HL-60/S4 treated with retinoic acid at 250 ng/mL for 4 days and 3 days (cell line): ENCODE results near the gene METRNL.
"Not testable (repeated sequence)": the region's sequence is repeated elsewhere in the genome, so short reads cannot be mapped to it uniquely, and the experiment has no call there.

Experiments
- in situ Hi-C: fragments of 300-500 bp; cut with MboI; formaldehyde crosslinking; loops from 2 replicates; pipeline ENCODE4 v1.7.0; 2022; ENCODE audit warnings: low sequenced_read_pairs

Gene METRNL

DNA sequence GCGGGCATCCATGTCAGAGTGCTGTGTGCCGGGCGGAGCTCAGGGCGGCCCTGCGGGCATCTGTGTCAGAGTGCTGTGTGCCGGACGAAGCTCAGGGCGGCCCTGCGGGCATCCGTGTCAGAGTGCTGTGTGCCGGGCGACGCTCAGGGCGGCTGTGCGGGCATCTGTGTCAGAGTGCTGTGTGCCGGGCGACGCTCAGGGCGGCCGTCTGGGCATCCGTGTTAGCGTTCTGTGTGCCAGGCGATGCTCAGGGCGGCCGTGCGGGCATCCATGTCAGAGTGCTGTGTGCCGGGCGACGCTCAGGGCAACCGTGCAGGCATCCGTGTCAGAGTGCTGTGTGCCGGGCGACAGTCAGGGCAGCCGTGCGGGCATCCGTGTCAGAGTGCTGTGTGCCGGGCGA is 55.0 kb downstream of the METRNL start:
- in situ Hi-C loops = not testable (repeated sequence)

- in situ Hi-C loops = no loop called here
These were observed 56.3 kb downstream of the METRNL start for GRCh38 chr17:83135692-83136091.

DNA sequence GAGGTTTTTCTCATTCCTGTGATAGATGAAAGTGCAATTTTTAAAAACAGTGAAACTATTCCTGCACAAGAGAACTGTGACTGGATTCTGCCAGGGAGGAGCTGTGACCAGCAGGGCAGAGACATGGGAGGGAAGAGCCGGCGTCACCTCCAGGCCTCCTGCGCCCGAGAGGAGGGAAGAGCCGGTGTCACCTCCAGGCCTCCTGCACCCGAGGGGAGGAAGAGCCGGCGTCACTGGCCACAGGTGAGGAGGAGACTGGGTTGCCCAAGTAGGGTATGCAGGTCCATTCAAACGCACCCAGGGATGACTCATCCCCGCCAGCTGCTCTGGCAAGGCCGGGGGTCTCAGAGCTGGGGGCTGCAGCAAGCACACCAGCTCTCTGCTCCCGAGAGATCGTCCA is 56.7 kb downstream of the METRNL start:
- in situ Hi-C loops = no loop called here

- in situ Hi-C loops = no loop called here
These were observed 57.5 kb downstream of the METRNL start for GRCh38 chr17:83136931-83137330.

DNA sequence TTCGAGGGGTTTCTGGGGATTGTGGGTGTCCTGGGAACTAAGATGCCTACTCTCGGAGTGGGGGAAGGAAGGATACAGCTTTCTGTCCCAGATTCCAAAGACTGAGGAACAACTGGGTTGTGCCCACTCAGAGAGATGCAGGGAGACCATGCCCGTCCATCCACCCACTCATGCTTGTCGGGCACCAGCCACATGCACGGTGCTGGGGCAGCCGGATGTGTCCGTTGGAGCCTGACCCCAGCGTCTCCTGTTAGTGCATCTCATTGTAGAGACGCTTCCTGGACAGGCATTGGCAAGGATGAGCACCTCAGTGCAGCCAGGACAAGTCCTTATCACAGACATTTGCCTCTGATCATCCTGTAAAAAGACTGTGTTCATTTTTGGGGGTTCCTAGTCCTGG is 58.1 kb downstream of the METRNL start:
- in situ Hi-C loops = no loop called here

- in situ Hi-C loops = no loop called here
These were observed 59.4 kb downstream of the METRNL start for GRCh38 chr17:83138820-83139219.

DNA sequence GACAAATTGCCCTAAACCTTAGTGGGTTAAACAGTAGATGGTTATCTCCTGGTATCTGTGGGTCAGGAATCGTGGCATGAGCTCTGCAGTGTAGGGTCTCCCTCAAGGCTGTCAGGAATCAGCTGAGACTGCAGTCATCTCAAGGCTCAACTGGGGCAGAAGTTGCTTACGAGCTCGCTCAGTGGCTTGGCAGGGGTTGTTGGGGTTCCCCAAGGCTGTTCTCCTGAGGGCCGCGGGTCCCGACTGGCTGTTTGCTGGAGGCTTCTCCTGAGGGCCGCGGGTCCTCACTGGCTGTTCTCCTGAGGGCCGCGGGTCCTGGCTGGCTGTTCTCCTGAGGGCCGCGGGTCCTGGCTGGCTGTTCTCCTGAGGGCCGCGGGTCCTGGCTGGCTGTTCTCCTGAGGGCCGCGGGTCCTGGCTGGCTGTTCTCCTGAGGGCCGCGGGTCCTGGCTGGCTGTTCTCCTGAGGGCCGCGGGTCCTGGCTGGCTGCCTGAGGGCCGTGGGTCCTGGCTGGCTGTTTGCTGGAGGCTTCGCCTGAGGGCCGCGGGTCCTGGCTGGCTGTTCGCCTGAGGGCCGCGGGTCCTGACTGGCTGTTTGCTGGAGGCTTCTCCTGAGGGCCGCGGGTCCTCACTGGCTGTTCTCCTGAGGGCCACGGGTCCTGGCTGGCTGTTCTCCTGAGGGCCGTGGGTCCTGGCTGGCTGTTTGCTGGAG is 60.3 kb downstream of the METRNL start:
- in situ Hi-C loops = not testable (repeated sequence)

- in situ Hi-C loops = not testable (repeated sequence)
These were observed 60.8 kb downstream of the METRNL start for GRCh38 chr17:83140249-83140566.

- in situ Hi-C loops = no loop called here
These were observed 63.2 kb downstream of the METRNL start for GRCh38 chr17:83142619-83143018.

GRCh38 chr17:83143817-83144231 is 64.4 kb downstream of the METRNL start:
- in situ Hi-C loops = no loop called here
